Forelimb muscle (tissue), 1 donor: ENCODE measurements around the gene WDR46. TPM values are rescaled to one million over a fixed set of nuclear protein-coding genes. Genes with fewer than 3 reads are reported as not detected.
"Not testable (repeated sequence)": the region's sequence is repeated elsewhere in the genome, so short reads cannot be mapped to it uniquely, and the experiment has no call there.

Source experiments
- DNase-seq: peaks from one replicate; pipeline ENCODE4 v3.0.0-alpha.2; 2013; ENCODE audit warnings: low read depth
- polyA plus RNA-seq: library from polyadenylated mRNA; unstranded; fragments of 120-200 nt; gene quantifications from one replicate; pipeline ENCODE4 v1.2.1, GENCODE V29; 2013; ENCODE audit not compliant: insufficient read length

The WDR46 gene
- polyA plus RNA-seq, 1 donor: 52.7 TPM

- no peak for DNase-seq
Measured at GRCh38 chr6:33288141-33288920, 708 bp downstream of the WDR46 start.

GRCh38 chr6:33286946-33287914 is 1.8 kb downstream of the WDR46 start:
- DNase-seq: no peak

- not testable (repeated sequence) for DNase-seq
Measured at GRCh38 chr6:33285214-33285613, 3.8 kb downstream of the WDR46 start.

GRCh38 chr6:33280539-33280938 is 8.5 kb downstream of the WDR46 start:
- DNase-seq: no peak

- no peak for DNase-seq
Measured at GRCh38 chr6:33279971-33280511, 9.0 kb downstream of the WDR46 start.

GRCh38 chr6:33279257-33279695 is 9.8 kb downstream of the WDR46 start:
- DNase-seq: no peak

- DNase-seq: no peak
Measured at GRCh38 chr6:33278810-33279209, 10.2 kb downstream of the WDR46 start.

GRCh38 chr6:33278392-33278741 is 10.7 kb downstream of the WDR46 start:
- no peak for DNase-seq

- no peak for DNase-seq
Measured at GRCh38 chr6:33277663-33278391, 11.2 kb downstream of the WDR46 start.

- no peak for DNase-seq
Measured at GRCh38 chr6:33276864-33277662, 12.0 kb downstream of the WDR46 start, which contains the start of gene B3GALT4. Gene B3GALT4, plus strand, starts transcription at chr6:33277123. Its CDS starts 297 bp downstream, at chr6:33277420.

GRCh38 chr6:33276581-33276863 is 12.5 kb downstream of the WDR46 start:
- no peak for DNase-seq

- not testable (repeated sequence) for DNase-seq
Measured at GRCh38 chr6:33275795-33276580, 13.1 kb downstream of the WDR46 start.

- no peak for DNase-seq
Measured at GRCh38 chr6:33273924-33274902, 14.8 kb downstream of the WDR46 start.

GRCh38 chr6:33273129-33273923 is 15.7 kb downstream of the WDR46 start:
- no peak for DNase-seq

- no peak for DNase-seq
Measured at GRCh38 chr6:33272275-33273128, 16.5 kb downstream of the WDR46 start.

- peak; percentile 99 for DNase-seq
Measured at GRCh38 chr6:33271468-33272274, 17.4 kb downstream of the WDR46 start, which contains the start of the genes RPS18 and VPS52. Gene RPS18, plus strand, starts transcription at chr6:33272075. Its CDS starts 45 bp downstream, at chr6:33272120. Gene VPS52, minus strand, starts transcription at chr6:33271876. Its CDS starts 201 bp downstream, at chr6:33271675.
